Activated CD8-positive, alpha-beta memory T cell treated with anti-CD3 and anti-CD28 coated beads for 36 hours (primary cell): ENCODE results near the gene IGHMBP2. TPM values are rescaled to one million over a fixed set of nuclear protein-coding genes. Genes with fewer than 3 reads are reported as not detected.

Source experiments
- CTCF ChIA-PET: fragments of 350-600 bp; sonication (Branson Sonifier 250); formaldehyde crosslinking; loops from one replicate; lab custom pipeline; 2021; ENCODE audit warnings: antibody characterized with exemption; lab: Charles Lee
- POLR2A ChIA-PET: fragments of 350-600 bp; sonication (Branson Sonifier 250); formaldehyde crosslinking; loops from one replicate; lab custom pipeline; 2021; ENCODE audit warnings: antibody characterized with exemption; lab: Charles Lee
- total RNA-seq, 2 experiments: library from RNA; stranded (reverse); gene quantifications; one replicate each; pipeline ENCODE4 v1.2.3, GENCODE V29; 2021

The IGHMBP2 gene
- total RNA-seq, 2 experiments from 2014 or later: 26.3 to 34.5 TPM

DNA sequence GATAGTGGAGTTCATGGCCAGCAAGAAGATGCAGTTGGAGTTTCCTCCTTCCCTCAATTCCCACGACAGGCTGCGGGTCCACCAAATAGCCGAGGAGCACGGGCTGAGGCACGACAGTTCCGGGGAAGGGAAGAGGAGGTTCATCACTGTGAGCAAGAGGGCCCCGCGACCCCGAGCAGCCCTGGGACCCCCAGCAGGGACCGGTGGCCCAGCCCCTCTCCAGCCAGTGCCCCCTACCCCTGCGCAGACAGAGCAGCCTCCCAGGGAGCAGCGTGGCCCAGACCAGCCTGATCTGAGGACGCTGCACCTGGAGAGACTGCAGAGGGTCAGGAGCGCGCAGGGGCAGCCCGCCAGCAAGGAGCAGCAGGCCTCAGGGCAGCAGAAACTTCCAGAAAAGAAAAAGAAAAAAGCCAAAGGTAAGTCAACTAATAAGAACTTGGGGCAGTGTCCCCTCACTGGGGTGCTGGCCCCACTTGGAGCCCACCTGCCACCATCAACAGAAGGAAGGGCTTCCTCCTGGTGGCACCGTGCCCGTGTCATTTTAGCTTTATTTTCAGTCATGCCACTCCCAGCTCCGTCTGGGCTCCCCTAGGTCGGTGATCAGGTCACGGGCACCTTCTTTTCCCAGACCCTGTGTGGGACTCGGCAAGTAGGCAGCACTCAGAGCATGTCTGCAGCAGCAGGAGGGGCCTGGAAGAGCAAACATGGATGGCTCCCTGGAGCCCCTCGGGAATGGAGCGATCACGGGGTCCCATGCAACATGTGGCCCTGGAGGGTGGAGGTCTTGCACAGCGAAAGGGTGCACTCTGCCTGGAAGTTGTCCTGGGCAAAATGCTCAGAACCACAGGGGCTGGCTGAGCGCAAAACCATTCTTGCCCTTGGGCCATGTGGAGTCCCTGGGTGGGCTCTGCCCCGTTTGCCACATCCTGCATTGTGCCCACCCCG lies 33.3 kb downstream of the IGHMBP2 start:
- ChIA-PET CTCF (no interaction called here), POLR2A (no interaction called here)

DNA sequence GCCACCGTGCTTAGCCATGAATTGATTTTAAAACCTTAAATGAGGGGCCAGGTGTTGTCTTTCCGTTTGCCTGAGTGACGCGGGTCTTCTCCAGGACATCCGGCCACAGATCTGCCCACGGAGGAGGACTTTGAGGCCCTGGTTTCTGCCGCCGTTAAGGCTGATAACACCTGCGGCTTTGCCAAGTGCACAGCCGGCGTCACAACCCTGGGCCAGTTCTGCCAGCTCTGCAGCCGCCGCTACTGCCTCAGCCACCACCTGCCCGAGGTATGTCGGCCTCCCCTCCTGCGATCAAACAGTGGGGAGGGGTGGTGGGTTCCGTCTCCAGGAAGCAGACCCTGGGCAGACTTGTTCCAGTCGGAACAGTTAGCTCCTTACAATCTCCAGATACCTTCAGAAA lies 34.4 kb downstream of the IGHMBP2 start:
- CTCF ChIA-PET: no interaction called here
- POLR2A ChIA-PET: no interaction called here

DNA sequence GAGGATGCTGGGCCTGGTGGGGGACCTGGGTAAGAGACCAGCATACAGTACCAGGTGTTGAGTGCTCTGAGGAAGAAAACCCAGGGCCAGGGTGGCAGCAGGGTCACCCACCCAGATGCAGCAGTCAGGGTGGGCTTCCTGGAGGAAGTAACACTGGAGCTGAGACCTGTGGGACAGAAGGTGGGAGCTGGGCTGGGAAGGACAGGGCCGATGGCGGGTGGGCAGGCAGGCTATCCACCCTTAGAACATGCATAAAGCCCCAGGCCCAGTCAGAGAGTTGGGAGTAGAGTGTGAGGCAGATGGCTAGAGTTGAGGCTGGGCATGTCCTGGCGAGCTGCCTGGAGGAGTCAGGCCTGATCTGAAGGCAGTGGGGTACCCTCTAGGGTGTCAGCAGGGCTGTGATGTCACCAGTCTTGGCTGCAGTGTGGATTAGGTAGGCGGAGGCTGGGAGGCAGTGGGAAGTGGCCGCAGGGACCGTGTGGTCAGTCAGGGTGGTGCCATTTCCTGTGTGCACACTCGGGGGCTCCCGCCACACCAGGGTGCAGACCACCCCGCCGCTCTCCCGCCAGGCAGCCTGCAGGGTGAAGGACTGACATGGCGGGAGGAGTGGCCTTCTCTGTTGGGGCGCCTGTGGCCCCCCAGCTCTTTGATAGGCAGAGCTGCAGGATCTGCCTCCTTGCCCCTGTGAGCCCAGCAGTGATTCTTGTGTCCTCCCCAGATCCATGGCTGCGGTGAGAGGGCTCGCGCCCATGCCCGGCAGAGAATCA lies 35.3 kb downstream of the IGHMBP2 start:
- POLR2A ChIA-PET: no interaction called here
- CTCF ChIA-PET: no interaction called here

DNA sequence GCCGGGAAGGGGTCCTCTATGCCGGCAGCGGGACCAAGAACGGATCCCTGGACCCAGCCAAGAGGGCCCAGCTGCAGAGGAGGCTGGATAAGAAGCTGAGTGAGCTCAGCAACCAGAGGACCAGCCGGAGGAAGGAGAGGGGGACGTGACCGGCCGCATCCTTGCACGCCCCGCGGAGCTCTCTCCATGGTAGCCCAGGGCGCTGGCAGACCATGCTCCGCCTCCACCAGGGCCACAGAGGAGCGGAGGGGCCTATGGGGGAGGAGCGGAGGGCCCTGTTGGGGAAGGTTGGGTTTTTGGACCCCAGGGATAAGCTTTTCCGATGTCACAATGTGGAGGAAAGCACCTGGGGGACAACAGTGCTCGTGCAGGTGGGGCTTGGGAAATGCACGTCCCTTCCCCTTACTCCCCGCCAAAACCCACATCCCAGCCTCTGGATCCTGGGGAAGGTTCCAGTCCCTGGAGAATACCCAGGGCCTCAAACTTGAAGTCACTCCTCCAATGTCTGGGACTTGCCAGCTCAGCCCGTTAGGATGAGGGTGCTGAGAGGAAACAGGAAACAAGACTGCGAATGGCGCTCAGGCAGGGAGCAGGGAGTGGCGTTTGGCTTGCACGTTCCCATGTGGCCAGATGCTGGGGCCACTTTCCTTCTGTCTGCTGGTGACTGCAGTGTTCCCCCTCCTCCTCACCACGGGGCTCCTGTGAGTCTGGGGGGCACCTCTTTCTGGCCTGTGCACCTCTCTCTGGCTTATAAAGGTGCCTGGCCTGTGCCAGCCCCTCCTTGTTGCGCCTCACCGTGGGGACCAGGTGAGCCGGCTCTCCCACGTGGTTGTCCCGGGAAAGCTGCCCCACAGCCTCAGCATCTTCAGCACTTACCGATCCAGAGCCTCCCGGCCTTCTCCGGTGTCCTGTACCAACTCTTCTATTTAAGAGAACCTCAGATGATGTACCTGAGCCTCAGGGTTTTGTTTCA lies 36.2 kb downstream of the IGHMBP2 start:
- POLR2A ChIA-PET: no interaction called here
- CTCF ChIA-PET: no interaction called here

DNA sequence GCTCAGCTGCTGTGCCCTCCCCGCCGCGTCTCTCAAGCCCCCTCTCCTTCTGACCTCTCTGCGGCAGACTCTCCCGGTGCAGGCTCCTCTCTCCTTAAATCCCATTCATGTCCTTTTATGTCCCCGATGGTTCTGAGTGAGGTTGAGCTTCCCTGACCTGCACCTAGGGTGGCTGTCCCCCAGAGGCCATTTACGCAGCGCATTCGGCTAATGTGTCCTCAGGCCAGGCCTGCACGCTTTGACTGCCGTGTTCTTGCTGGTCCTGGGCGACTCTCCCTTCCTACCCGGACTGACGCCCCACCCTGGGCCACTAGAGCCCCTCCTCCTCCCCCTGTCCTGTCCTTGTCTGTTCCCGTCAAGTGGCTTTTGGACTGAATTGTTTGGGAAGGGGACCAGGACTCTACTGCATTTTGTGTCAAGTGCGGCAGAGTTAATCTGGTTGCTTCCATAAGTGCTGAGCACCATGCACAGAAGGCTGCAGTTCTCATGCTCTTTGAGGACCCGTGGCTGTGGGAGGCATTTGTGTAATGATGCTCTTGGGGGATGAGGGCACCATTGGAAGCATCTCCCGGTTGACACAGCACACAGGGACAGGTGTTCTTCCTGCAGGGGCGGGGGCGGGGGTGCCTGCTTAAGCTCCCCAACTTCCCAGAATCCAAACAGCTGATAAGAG lies 37.1 kb downstream of the IGHMBP2 start:
- ChIA-PET POLR2A (no interaction called here), CTCF (no interaction called here)

DNA sequence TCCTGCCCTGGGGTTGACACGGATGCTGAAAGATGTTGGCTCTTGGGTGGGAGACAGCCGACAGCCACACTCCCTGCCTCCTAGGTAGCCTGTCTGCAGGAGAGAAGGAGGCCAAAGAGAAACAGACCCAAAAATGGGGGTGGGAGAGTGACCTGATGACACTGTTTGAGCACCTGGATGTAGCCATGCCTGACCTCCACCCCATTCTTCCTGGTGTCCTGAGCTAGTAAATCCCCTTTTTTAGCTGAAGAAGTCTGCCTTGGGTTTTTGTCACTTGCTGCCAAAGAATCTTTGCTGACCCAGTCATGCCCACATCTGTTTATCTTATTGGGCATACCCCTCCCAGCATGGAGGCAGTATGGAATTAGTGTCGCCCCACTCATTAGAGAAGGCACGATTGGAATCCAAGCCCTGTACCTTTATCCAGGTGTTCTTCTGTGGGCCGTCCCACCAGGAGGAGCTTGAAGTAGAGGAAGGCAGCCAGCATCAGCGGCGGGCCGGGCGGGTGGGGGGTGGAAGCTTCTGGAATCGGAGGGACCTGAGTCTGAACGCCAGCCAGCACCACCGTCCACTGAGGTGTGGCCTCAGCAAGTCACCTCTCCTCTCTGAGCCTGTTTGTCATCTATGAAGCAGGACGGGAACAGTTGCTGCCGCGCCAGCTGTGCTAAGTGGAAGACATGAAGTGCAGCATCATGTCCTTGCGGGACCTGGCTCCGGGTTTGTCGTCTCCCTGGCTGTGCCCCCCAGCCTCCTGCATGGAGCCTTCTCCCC lies 37.8 kb downstream of the IGHMBP2 start:
- CTCF ChIA-PET: no interaction called here
- POLR2A ChIA-PET: no interaction called here

DNA sequence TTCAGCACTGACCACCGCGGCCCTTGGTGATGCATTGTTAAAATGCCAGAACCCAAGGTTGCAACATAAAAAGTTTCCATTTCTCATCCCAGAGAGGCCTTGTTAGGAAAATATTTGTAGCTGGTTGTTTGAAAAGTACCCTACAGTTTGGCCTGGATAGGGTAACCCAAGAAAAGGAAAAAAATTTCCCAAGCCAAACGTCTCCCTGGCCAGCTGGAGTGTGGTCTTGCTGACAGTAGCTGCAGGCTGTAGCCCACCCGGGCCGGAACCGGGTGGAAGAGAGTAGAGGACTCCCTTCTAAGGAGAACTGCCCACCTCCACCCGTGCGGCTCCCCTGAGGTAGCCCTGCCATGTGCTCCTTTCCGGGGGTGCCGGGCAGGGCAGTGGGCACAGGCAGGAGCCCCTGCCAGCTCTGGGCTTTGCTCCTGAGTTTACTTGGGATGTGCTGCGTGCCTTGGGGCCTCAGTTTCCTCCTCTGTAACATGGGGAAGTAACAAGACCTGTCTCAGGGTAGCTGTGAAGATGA lies 38.5 kb downstream of the IGHMBP2 start:
- POLR2A ChIA-PET: no interaction called here
- CTCF ChIA-PET: no interaction called here

DNA sequence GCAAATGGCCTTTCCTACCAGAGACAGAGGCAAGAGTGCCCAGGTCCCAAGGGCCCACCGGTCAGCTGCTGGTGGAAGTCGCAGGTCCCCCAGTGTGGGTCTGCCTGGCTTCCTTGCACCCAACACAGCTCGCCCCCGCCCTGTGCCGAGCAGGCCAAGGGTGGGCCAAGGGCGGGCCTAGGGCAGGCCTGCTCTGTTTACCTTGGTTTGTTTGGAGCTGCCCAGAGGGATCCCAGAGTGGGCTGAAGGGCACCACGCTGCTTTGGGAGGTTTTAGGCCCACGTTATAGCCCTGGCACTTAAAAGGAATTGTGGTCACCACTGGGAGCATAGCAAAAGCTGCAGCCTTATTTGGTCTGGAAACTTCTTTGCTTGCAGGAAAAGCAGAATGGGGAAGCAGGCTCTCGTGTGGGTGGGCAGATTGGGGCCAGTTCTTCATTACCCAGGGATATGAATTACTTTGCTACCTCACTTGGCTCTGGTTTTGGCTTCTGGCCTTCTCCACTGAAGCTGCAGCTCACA lies 39.1 kb downstream of the IGHMBP2 start:
- CTCF ChIA-PET: no interaction called here
- POLR2A ChIA-PET: no interaction called here

DNA sequence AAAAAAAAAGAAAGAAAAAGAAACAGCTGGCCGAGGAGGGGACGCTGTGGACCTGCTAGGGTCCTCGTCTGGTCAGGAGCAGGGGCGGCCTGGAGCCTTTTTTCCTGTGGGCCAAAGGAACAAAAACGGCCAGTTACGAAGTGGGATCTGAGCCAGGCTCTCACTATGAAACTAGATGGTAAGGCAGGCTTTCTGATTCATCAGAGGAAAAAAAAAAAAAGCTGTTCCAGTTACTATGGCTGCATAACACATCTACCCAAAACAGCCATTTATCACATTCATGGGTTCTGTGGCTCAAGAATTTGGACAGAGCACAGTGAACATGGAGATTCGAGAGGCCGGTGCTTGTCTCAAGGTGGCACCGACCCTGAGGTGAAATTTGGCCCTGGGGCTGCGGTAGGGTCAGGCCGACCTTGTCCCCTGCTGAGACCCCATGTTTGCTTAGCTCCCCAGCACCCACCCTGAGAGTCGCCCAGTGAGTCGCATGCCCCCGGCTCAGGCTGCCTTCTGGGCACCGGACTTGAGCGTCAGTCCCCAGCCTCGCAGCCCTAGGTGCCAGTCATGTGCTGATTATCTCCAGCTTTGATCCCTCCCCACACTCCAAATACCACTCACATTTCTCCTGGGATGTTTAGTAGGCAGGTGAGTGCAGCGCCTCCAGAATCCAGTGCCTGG lies 42.9 kb downstream of the IGHMBP2 start:
- ChIA-PET CTCF (no interaction called here), POLR2A (interaction anchor here (0.6 kb wide), 1 partner anchor 600 kb away, joined by 4 read pairs; no protein-coding TSS in a partner anchor)

DNA sequence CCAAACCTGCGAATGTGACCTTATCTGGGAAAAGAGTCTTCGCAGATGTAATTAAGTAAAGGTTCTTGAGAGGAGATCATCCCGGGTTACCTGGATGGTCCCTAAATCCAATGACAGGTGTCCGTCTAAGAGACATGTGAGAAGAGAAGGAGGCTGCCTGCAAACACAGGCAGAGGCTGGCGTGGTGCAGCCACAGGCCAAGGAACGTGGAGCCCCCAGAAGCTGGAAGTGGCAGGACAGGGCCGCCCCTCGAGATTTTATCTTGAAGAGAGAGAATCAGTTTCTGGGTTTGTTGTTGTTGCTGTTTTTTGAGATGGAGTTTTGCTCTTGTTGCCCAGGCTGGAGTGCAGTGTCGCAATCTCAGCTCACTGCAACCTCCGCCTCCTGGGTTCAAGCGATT lies 43.5 kb downstream of the IGHMBP2 start:
- POLR2A ChIA-PET: no interaction called here
- CTCF ChIA-PET: no interaction called here

DNA sequence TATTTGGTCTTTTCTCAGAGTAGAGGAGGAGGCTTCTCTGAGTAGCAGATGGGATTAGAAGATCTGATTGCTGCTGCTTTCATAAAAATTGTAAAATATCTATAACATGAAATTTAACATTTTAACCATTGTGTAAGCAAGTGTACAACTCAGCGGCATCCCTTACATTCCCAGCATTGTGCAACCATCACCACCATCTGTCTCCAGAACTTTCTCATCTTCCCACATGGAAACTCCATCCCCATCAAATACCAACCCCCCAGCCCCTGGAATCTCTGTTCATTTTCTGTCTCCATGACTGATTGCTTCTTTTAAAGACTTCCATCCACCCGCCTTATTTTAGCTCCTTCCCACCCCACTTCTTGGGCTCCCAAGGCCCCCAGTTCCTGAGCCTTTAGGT lies 44.8 kb downstream of the IGHMBP2 start:
- ChIA-PET CTCF (no interaction called here), POLR2A (no interaction called here)

DNA sequence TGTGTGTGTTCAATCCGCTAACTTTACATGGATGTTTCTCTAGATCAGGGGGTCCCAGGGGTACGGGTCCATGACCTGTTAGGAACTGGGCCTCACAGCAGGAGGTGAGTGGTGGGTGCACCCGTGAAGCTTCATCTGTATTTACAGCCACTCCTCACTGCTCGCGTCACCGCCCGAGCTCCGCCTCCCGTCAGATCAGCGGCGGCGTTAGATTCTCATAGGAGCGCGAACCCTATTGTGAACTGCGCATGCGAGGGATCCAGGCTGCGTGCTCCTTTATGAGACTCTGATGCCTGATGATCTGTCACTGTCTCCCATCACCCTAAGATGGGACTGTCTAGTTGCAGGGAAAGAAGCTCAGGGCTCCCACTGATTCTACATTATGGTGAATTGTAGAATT lies 45.2 kb downstream of the IGHMBP2 start:
- POLR2A ChIA-PET: no interaction called here
- CTCF ChIA-PET: no interaction called here

DNA sequence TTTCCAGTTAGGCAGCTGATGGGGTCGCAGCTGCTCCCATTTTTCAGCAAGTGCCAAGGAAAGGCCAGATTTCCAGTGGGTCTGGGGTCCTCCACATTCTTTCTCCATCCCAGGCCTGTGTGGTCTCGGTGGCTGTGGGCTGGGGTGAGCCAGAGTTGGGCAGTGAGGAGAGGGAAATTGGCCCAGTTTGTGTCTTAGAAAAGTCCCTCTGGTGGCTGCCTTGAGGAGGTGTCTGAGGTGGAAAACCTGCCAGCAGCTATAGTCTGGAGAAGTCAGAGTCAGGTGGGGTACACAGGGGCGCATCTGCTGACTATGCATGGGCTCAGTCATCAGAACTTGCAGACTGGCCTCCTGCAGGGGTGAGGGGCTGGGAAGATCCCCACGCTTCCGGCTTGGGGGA lies 46.6 kb downstream of the IGHMBP2 start:
- ChIA-PET CTCF (interaction anchor here (0.6 kb wide), 1 partner anchor 233 kb away, joined by 3 read pairs; no protein-coding TSS in a partner anchor), POLR2A (no interaction called here)

DNA sequence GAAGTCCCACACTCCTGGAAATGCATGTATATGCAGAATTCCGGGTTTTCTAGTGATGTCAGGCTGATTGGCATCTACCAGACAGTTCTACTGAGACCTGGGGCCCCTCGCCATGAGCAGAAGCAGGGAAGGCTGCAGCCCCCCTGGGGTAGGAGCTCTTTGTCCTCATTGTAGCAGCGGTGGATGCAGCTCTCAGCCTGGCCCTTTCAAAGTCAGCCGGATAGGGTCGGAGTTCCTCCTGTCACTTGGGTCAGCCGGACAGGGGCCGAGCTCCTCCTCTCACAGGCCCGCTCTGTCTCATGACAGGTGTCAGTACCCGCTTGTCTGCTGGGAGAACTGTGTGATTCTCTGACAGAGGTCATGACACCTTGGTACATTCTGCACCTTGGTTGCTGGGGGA lies 47.1 kb downstream of the IGHMBP2 start:
- ChIA-PET POLR2A (no interaction called here), CTCF (no interaction called here)

DNA sequence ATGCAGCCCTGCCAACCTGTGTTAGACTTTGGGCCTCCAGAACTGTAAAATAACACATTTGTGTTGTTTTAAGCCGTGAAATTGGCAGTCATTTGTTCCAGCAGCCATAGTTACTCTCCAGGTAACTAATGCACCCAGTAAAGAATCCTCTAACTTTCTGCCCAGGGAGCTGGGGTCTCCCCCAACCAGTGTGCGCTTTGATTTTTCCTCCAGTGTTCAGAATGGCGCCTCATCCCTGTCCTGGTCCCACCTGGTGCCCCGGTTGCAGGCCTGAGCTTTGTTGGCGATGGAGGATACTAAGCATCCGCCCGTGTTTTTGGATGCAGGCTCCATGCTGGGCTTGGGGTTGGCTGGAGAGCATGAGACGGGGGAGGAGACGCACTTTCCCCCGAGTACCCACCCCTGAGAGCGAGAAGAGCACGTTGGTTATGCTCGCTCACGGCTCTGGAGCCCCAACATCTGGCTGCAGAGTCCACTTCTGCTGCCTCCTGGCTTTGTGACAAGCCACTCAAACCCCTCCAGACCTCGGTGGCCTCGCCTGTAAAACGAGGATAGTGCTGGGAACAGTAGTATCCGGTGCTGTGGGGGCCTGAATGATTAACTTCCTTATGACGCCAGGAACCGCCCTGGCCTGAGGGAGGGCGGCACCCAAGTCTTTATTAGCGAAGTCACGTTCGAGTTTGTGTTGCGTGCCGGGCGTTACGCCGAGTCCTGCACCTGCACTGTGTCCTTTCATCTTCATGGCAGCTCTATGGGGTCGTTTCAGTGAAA lies 51.3 kb downstream of the IGHMBP2 start:
- CTCF ChIA-PET: interaction anchor here (0.7 kb wide), 1 partner anchor 149 kb away, joined by 6 read pairs; no protein-coding TSS in a partner anchor
- POLR2A ChIA-PET: no interaction called here

DNA sequence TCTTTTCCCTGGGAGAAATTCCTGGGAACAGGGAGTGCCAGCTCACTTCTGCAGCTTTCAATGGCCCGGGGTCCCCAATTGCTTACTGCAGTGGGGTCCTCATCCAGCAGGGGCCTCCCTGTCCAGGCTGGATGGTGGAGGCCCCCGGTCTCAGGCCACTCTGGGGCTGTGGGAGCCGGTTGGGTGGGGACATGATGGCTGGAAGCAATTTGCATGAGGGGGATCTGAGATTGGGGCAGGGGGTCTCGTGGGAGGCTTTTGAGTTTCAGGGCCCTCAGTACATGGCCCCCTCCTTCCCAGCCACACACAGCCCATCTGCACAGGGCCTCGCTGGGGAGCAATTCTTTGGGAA lies 51.9 kb downstream of the IGHMBP2 start:
- POLR2A ChIA-PET: no interaction called here
- CTCF ChIA-PET: interaction anchor here (0.6 kb wide), 1 partner anchor 504 kb away, joined by 3 read pairs; no protein-coding TSS in a partner anchor
